ENCODE results near the gene SLC13A4. TPM values are rescaled to one million over a fixed set of nuclear protein-coding genes. Genes with fewer than 3 reads are reported as not detected.
A peak's percentile ranks its signal among the peaks of the same experiment; 100 is the strongest.

The SLC13A4 gene
- total and polyA plus RNA-seq, 2 of the 4 experiments (the other 2 are of a cell fraction): 0.10 TPM; not detected in 1

DNA sequence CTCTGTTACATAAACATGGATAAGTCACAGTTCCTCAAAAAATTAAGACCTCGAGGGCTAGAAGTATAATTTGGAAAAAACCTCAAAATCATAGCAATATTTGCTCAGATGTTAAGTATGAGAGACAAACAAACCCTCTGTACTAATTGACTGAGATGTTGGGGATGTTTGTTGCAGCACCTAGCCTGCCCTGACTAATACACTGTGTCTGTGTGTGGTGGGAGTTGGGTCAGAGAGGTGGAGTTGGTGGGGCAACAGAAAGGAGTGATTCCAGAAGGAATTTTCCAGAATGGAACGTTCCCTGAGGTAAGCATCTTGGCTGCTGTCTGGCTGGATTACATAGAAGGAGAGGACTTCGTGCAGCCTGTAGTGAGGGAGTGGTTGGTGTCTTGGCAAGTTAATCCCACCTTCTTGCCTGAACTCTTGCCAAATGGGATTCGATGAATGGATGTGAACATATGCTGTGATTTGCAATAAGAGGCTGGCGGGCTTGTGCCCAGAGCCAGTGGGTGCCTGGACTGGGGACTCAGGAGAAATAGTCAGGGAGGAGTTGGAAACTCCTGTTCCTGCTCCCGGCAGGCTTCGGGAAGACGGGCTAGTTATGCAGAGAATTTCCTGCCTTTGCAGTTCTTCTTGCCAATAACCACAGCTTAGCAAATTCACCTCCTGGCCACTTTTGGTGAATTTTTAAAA lies 29.9 kb upstream of the SLC13A4 start (continued):
- TF ChIP-seq, protein P1, sequence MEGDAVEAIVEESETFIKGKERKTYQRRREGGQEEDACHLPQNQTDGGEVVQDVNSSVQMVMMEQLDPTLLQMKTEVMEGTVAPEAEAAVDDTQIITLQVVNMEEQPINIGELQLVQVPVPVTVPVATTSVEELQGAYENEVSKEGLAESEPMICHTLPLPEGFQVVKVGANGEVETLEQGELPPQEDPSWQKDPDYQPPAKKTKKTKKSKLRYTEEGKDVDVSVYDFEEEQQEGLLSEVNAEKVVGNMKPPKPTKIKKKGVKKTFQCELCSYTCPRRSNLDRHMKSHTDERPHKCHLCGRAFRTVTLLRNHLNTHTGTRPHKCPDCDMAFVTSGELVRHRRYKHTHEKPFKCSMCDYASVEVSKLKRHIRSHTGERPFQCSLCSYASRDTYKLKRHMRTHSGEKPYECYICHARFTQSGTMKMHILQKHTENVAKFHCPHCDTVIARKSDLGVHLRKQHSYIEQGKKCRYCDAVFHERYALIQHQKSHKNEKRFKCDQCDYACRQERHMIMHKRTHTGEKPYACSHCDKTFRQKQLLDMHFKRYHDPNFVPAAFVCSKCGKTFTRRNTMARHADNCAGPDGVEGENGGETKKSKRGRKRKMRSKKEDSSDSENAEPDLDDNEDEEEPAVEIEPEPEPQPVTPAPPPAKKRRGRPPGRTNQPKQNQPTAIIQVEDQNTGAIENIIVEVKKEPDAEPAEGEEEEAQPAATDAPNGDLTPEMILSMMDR (conservative IDR thresholded peaks at IDR 0.05; ENCODE audit: low read depth, low read length): no peak

DNA sequence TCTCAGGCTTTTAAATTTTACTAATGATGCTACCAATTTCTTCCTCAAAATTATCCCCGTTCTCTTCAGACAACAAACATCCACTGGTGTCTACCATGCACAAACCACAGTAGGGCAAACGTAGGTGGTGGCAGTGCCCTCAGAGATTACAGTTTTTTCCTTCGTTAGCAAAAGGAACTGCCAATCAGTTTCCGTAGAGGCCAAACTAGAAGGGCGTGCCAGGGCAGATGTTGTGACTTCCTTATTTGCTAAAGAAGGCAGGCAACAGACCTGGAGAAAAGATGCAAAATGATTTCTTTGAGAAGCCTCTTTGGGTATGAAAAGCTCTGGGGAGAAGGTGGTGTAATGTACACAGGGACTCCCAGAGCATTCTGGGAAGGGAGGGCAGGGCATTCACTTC lies 28.2 kb upstream of the SLC13A4 start:
- BruUV-seq (replicated peaks): no TSS peak
- in situ Hi-C loops (cut with MboI; ENCODE audit: low sequenced_read_pairs): no loop called here

More for the DNA sequence above, 28.2 kb upstream of the SLC13A4 start:
- Histone ChIP-seq H2AK5ac (ENCODE audit: low read depth, low read length) (no peak overlapping the region), H4K20me1 (ENCODE audit: insufficient read depth, low read length) (no peaks in the 10 kb centered on the region), H3K4me3 (ENCODE audit: insufficient read depth, low read depth, low read length) (no peak overlapping the region), H2BK20ac (ENCODE audit: low read depth, low read length) (no peak overlapping the region), H3K14ac (replicated peaks; ENCODE audit: low read depth, low read length) (no peak overlapping the region), H4K8ac (ENCODE audit: low read depth in 2 of 2, low read length in 2 of 2) (no peak overlapping the region; a peak in 1 of 4 replicates), H2BK120ac (ENCODE audit: low read depth, low read length) (no peak overlapping the region), H3K4ac (ENCODE audit: low read depth, low read length) (0 out of 2 replicates have a peak overlapping the region, but pooled peaks have one; percentile 9), H3K56ac (ENCODE audit: extremely low read depth, insufficient read depth, low read length) (no peak overlapping the region), H3K9me1 (ENCODE audit: insufficient read depth, low read length) (peaks cover 10% of the 10 kb centered on the region), H3K18ac (ENCODE audit: low read depth, low read length) (no peak overlapping the region), H4K5ac (ENCODE audit: low read depth, low read length) (no peak overlapping the region), H3K79me1 (ENCODE audit: low read depth in 1 of 2, low read length in 2 of 2) (no peaks in the 10 kb centered on the region), H3K27me3 (ENCODE audit: control insufficient read depth, insufficient read depth, low read length) (no peaks in the 10 kb centered on the region), H3K23ac (ENCODE audit: low read depth, low read length) (no peak overlapping the region), H4K91ac (ENCODE audit: insufficient read depth, low read depth, low read length) (no peak overlapping the region), H2AK9ac (replicated peaks; ENCODE audit: low read depth, low read length, poor library complexity) (no peak overlapping the region), H3K4me1 (ENCODE audit: control insufficient read depth, insufficient read depth, low read length) (peaks cover 8% of the 10 kb centered on the region), H2BK5ac (ENCODE audit: low read depth, low read length, poor library complexity, severe bottlenecking) (no peak overlapping the region), H2AFZ (replicated peaks; ENCODE audit: low read length, poor library complexity) (no peak overlapping the region), H3K9ac (ENCODE audit: low read depth, low read length) (no peak overlapping the region), H2BK15ac (ENCODE audit: low read depth, low read length) (no peak overlapping the region), H3K36me3 (ENCODE audit: control insufficient read depth, insufficient read depth, low read length) (no peaks in the 10 kb centered on the region), H3K4me2 (ENCODE audit: low read depth, low read length) (no peak overlapping the region), H3K27ac (ENCODE audit: insufficient read depth, low read length) (no peak overlapping the region), H3K9me3 (ENCODE audit: control insufficient read depth, insufficient read depth, low read length) (no peaks in the 10 kb centered on the region)
- ChIA-PET POLR2A (ENCODE audit: unreplicated experiment) (no interaction called here), CTCF (no interaction called here)
- DNase-seq (no peak), ATAC-seq (ENCODE audit: low read depth) (no peak)
- TF ChIP-seq MAFK (IDR thresholded peaks at IDR 0.05; ENCODE audit: low read depth, low read length) (no peak), RCOR1 (IDR thresholded peaks at IDR 0.05; ENCODE audit: insufficient replicate concordance, low read length) (no peak), POLR2A (IDR thresholded peaks at IDR 0.05; ENCODE audit: low read depth, low read length) (no peak), BHLHE40 (IDR thresholded peaks at IDR 0.05; ENCODE audit: low read depth, low read length) (no peak), SMC3 (IDR thresholded peaks at IDR 0.05; ENCODE audit: low read depth, low read length) (no peak), MAZ (IDR thresholded peaks at IDR 0.05; ENCODE audit: borderline replicate concordance, low read depth, low read length) (no peak)
- TF ChIP-seq, protein P2, sequence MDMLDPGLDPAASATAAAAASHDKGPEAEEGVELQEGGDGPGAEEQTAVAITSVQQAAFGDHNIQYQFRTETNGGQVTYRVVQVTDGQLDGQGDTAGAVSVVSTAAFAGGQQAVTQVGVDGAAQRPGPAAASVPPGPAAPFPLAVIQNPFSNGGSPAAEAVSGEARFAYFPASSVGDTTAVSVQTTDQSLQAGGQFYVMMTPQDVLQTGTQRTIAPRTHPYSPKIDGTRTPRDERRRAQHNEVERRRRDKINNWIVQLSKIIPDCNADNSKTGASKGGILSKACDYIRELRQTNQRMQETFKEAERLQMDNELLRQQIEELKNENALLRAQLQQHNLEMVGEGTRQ (IDR thresholded peaks at IDR 0.05; ENCODE audit: low read depth, low read length): no peak
- dilution Hi-C loops (cut with HindIII; ENCODE audit: low sequenced_read_pairs, unreplicated experiment) (no loop called here), intact Hi-C loops (cut with micrococcal nuclease) (no loop called here)
- 20% methylated on average over 1 of the region's 5 CpGs; no CpG with 5 or more reads in 1 of the 2 experiments for WGBS, 2 experiments (ENCODE audit: extremely low coverage in 2 of 2, insufficient read length in 1 of 2)

All from IMR-90 (cell line).